ENCODE results near the gene RUNX2.

- no peak for TF ChIP-seq BHLHE40 (IDR thresholded peaks at IDR 0.05; ENCODE audit: borderline replicate concordance)
- no peak for TF ChIP-seq LEF1 (IDR thresholded peaks at IDR 0.05; ENCODE audit: borderline replicate concordance)
- TF ChIP-seq TARDBP (IDR thresholded peaks at IDR 0.05), result no peak
- no peak for TF ChIP-seq SP1 (IDR thresholded peaks at IDR 0.05)
- TF ChIP-seq L3MBTL2 (conservative IDR thresholded peaks at IDR 0.05), result no peak
- TF ChIP-seq SUZ12 (IDR thresholded peaks at IDR 0.05), result no peak
- TF ChIP-seq PKNOX1 (IDR thresholded peaks at IDR 0.05), result no peak
- no peak for TF ChIP-seq FOXK2 (IDR thresholded peaks at IDR 0.05)
These were observed 302.7 kb downstream of the RUNX2 start for GRCh38 chr6:45630801-45631200.

Data from HEK293T (cell line).